C4-2B (cell line): ENCODE measurements around the gene METTL21A.

Source experiments
- CTCF ChIP-seq: fragments of 450-650 bp; conservative IDR thresholded peaks from 2 replicates; pipeline ENCODE4 v1.5.1; 2017; ENCODE audit warnings: mild to moderate bottlenecking
- ZFX ChIP-seq: fragments of 450-650 bp; IDR thresholded peaks from 2 replicates; pipeline ENCODE4 v1.6.1; 2017

GRCh38 chr2:207565736-207566500 lies 59.3 kb downstream of the METTL21A start:
- TF ChIP-seq CTCF (no peak), ZFX (no peak)
